ENCODE results near the gene FLNA.
"Not testable (repeated sequence)": the region's sequence is repeated elsewhere in the genome, so short reads cannot be mapped to it uniquely, and the experiment has no call there.

The FLNA gene

GRCh38 chrX:154317391-154317995 is 56.9 kb downstream of the FLNA start:
- in situ Hi-C loops (cut with HindIII; ENCODE audit: low pct_unique_long_range_greater_than_20kb, low sequenced_read_pairs): no loop called here
- no peak for TF ChIP-seq JUND (IDR thresholded peaks at IDR 0.05; ENCODE audit: low read depth)
- peak in 1 of 2 experiments; percentile 28 for DNase-seq (ENCODE audit: low read depth in 1 of 2, low spot score in 1 of 2)

- in situ Hi-C loops (cut with HindIII; ENCODE audit: low pct_unique_long_range_greater_than_20kb, low sequenced_read_pairs): no loop called here
- TF ChIP-seq JUND (IDR thresholded peaks at IDR 0.05; ENCODE audit: low read depth): no peak
- DNase-seq (ENCODE audit: low read depth in 1 of 2, low spot score in 1 of 2): no peak
Measured at GRCh38 chrX:154315416-154315815, 59.0 kb downstream of the FLNA start.

- in situ Hi-C loops (cut with HindIII; ENCODE audit: low pct_unique_long_range_greater_than_20kb, low sequenced_read_pairs): no loop called here
- no peak for DNase-seq (ENCODE audit: low read depth in 1 of 2, low spot score in 1 of 2)
Measured at GRCh38 chrX:154313147-154313546, 61.3 kb downstream of the FLNA start.

GRCh38 chrX:154312116-154312515 is 62.3 kb downstream of the FLNA start:
- no peak for DNase-seq (ENCODE audit: low read depth in 1 of 2, low spot score in 1 of 2)
- in situ Hi-C loops (cut with HindIII; ENCODE audit: low pct_unique_long_range_greater_than_20kb, low sequenced_read_pairs): no loop called here
- TF ChIP-seq JUND (IDR thresholded peaks at IDR 0.05; ENCODE audit: low read depth): no peak

More at GRCh38 chrX:154313147-154313546, 61.3 kb downstream of the FLNA start:
- no peak for TF ChIP-seq JUND (IDR thresholded peaks at IDR 0.05; ENCODE audit: low read depth)

GRCh38 chrX:154310616-154311536 is 63.6 kb downstream of the FLNA start:
- no peak for TF ChIP-seq JUND (IDR thresholded peaks at IDR 0.05; ENCODE audit: low read depth)
- in situ Hi-C loops (cut with HindIII; ENCODE audit: low pct_unique_long_range_greater_than_20kb, low sequenced_read_pairs): no loop called here
- no peak for DNase-seq (ENCODE audit: low read depth in 1 of 2, low spot score in 1 of 2)

- TF ChIP-seq JUND (IDR thresholded peaks at IDR 0.05; ENCODE audit: low read depth): no peak
- DNase-seq (ENCODE audit: low read depth in 1 of 2, low spot score in 1 of 2): no peak
- in situ Hi-C loops (cut with HindIII; ENCODE audit: low pct_unique_long_range_greater_than_20kb, low sequenced_read_pairs): no loop called here
Measured at GRCh38 chrX:154309041-154309775, 65.2 kb downstream of the FLNA start.

- peak; percentile 7 to 53 for DNase-seq (ENCODE audit: low read depth in 1 of 2, low spot score in 1 of 2)
- TF ChIP-seq JUND (IDR thresholded peaks at IDR 0.05; ENCODE audit: low read depth): no peak
- in situ Hi-C loops (cut with HindIII; ENCODE audit: low pct_unique_long_range_greater_than_20kb, low sequenced_read_pairs): no loop called here
Measured at GRCh38 chrX:154308108-154308946, 66.1 kb downstream of the FLNA start.

GRCh38 chrX:154307202-154307601 is 67.2 kb downstream of the FLNA start:
- no peak for TF ChIP-seq JUND (IDR thresholded peaks at IDR 0.05; ENCODE audit: low read depth)
- in situ Hi-C loops (cut with HindIII; ENCODE audit: low pct_unique_long_range_greater_than_20kb, low sequenced_read_pairs): no loop called here
- DNase-seq (ENCODE audit: low read depth in 1 of 2, low spot score in 1 of 2): no peak

- DNase-seq (ENCODE audit: low read depth in 1 of 2, low spot score in 1 of 2): no peak
- in situ Hi-C loops (cut with HindIII; ENCODE audit: low pct_unique_long_range_greater_than_20kb, low sequenced_read_pairs): no loop called here
- no peak for TF ChIP-seq JUND (IDR thresholded peaks at IDR 0.05; ENCODE audit: low read depth)
Measured at GRCh38 chrX:154305541-154306205, 68.8 kb downstream of the FLNA start.

GRCh38 chrX:154304846-154305245 is 69.6 kb downstream of the FLNA start:
- in situ Hi-C loops (cut with HindIII; ENCODE audit: low pct_unique_long_range_greater_than_20kb, low sequenced_read_pairs): no loop called here

GRCh38 chrX:154303476-154303875 is 71.0 kb downstream of the FLNA start:
- no peak for DNase-seq (ENCODE audit: low read depth in 1 of 2, low spot score in 1 of 2)
- no peak for TF ChIP-seq JUND (IDR thresholded peaks at IDR 0.05; ENCODE audit: low read depth)
- in situ Hi-C loops (cut with HindIII; ENCODE audit: low pct_unique_long_range_greater_than_20kb, low sequenced_read_pairs): no loop called here

More at GRCh38 chrX:154304846-154305245, 69.6 kb downstream of the FLNA start:
- no peak for DNase-seq (ENCODE audit: low read depth in 1 of 2, low spot score in 1 of 2)
- no peak for TF ChIP-seq JUND (IDR thresholded peaks at IDR 0.05; ENCODE audit: low read depth)

GRCh38 chrX:154302998-154303397 is 71.4 kb downstream of the FLNA start:
- in situ Hi-C loops (cut with HindIII; ENCODE audit: low pct_unique_long_range_greater_than_20kb, low sequenced_read_pairs); DNase-seq (ENCODE audit: low read depth in 1 of 2, low spot score in 1 of 2): not testable (repeated sequence)

All from T47D (cell line).